Breast epithelium (tissue), 4 donors: Measurements from ENCODE around the gene HDAC4. TPM values are rescaled to one million over a fixed set of nuclear protein-coding genes. Genes with fewer than 3 reads are reported as not detected.

Experiments used
- DNase-seq, 2 donors: peaks; one replicate each; pipeline ENCODE4 v3.0.0-alpha.2; 2019; ENCODE audit warnings: low spot score in 2 of 2
- H3K27ac ChIP-seq, 2 donors: fragments of 200-600 bp; sonication (generic) in 1 of 2; one replicate each; pipeline ENCODE4 v1.5.1; 2016 to 2019; ENCODE audit warnings: mild to moderate bottlenecking in 1 of 2
- H3K27me3 ChIP-seq, 2 donors: fragments of 200-600 bp; sonication (generic) in 1 of 2; one replicate each; pipeline versions ENCODE4 v1.5.1 to v1.6.0; 2017 to 2019; ENCODE audit warnings: control low read depth in 1 of 2, mild to moderate bottlenecking in 1 of 2
- H3K36me3 ChIP-seq: fragments of 200-600 bp; one replicate; pipeline ENCODE4 v1.5.1; 2019
- H3K4me1 ChIP-seq, 2 donors: fragments of 200-600 bp; sonication (generic); one replicate each; pipeline ENCODE4 v1.5.1; 2016 to 2019; ENCODE audit warnings: control low read depth in 1 of 2
- H3K4me3 ChIP-seq, 3 donors: fragments of 200-600 bp; sonication (generic); 1 replicate in 2 of 3; 2 replicates in 1 of 3; pipeline ENCODE4 v1.5.1; 2016 to 2019; ENCODE audit warnings: mild to moderate bottlenecking in 3 of 3, moderate library complexity in 2 of 3
- H3K9me3 ChIP-seq, 2 donors: fragments of 200-600 bp; sonication (generic) in 1 of 2; one replicate each; pipeline ENCODE4 v1.5.1; 2016 to 2019; ENCODE audit warnings: control low read depth in 1 of 2
- CTCF ChIP-seq, 3 donors: fragments of 450-650 bp; IDR thresholded peaks; one replicate each; pipeline ENCODE4 v1.5.1; 2016 to 2017; ENCODE audit warnings: antibody characterized with exemption in 3 of 3, mild to moderate bottlenecking in 3 of 3, moderate library complexity in 3 of 3
- POLR2A ChIP-seq: fragments of 450-650 bp; IDR thresholded peaks from one replicate; pipeline ENCODE4 v1.6.1; 2016; ENCODE audit warnings: antibody characterized with exemption, mild to moderate bottlenecking, moderate library complexity
- POLR2AphosphoS5 ChIP-seq, 3 donors: sonication (generic); formaldehyde crosslinking; IDR thresholded peaks; one replicate each; pipeline ENCODE4 v1.6.1; 2017; ENCODE audit warnings: antibody characterized with exemption in 3 of 3
- intact Hi-C: fragments of 100-400 bp; cut with DNase I; formaldehyde crosslinking; loops from one replicate; pipeline ENCODE4 v1.15.1; 2023; ENCODE audit warnings: low total_unique reads
- total RNA-seq, 3 donors: library from RNA; depleted of rRNA; stranded (reverse); fragments of >200 nt; gene quantifications; one replicate each; pipeline ENCODE4 v1.1.0, GENCODE V29; 2016

Gene HDAC4
- total RNA-seq, 3 donors from 2014 or later, result 20.3 to 36.0 (median 32.8) TPM

- Histone ChIP-seq H3K4me3 (no peak overlapping the region), H3K27ac (no peak overlapping the region), H3K36me3 (no peaks in the 10 kb centered on the region), H3K27me3 (no peaks in the 10 kb centered on the region), H3K9me3 (no peaks in the 10 kb centered on the region), H3K4me1 (no peaks in the 10 kb centered on the region)
- intact Hi-C loops, result no loop called here
- peak in 1 of 2 donors; percentile 27 for DNase-seq
- TF ChIP-seq POLR2A (no peak), CTCF (IDR thresholded peaks at IDR 0.05) (no peak), POLR2AphosphoS5 (IDR thresholded peaks at IDR 0.05) (no peak)
Measured at GRCh38 chr2:239149501-239149900, 251.3 kb downstream of the HDAC4 start.

GRCh38 chr2:239148495-239149200 is 252.2 kb downstream of the HDAC4 start:
- DNase-seq, result peak in 1 of 2 donors; percentile 30
- Histone ChIP-seq H3K4me3 (no peak overlapping the region), H3K9me3 (no peaks in the 10 kb centered on the region), H3K27me3 (no peaks in the 10 kb centered on the region), H3K4me1 (no peaks in the 10 kb centered on the region), H3K27ac (no peak overlapping the region), H3K36me3 (no peaks in the 10 kb centered on the region)
- intact Hi-C loops, result no loop called here
- TF ChIP-seq POLR2A (no peak), POLR2AphosphoS5 (IDR thresholded peaks at IDR 0.05) (no peak), CTCF (IDR thresholded peaks at IDR 0.05) (no peak)

- Histone ChIP-seq H3K27ac (no peak overlapping the region), H3K4me3 (no peak overlapping the region), H3K4me1 (no peaks in the 10 kb centered on the region), H3K36me3 (no peaks in the 10 kb centered on the region), H3K27me3 (no peaks in the 10 kb centered on the region), H3K9me3 (no peaks in the 10 kb centered on the region)
- TF ChIP-seq POLR2A (no peak), POLR2AphosphoS5 (IDR thresholded peaks at IDR 0.05) (no peak), CTCF (IDR thresholded peaks at IDR 0.05) (no peak)
- intact Hi-C loops, result no loop called here
- DNase-seq, result no peak
Measured at GRCh38 chr2:239147376-239147775, 253.4 kb downstream of the HDAC4 start.

GRCh38 chr2:239146741-239147181 is 254.1 kb downstream of the HDAC4 start:
- H3K36me3 ChIP-seq, result no peaks in the 10 kb centered on the region
- H3K9me3 ChIP-seq, result no peaks in the 10 kb centered on the region
- TF ChIP-seq POLR2A (no peak), CTCF (IDR thresholded peaks at IDR 0.05) (no peak), POLR2AphosphoS5 (IDR thresholded peaks at IDR 0.05) (no peak)
- H3K4me3 ChIP-seq, result no peak overlapping the region
- no peaks in the 10 kb centered on the region for H3K27me3 ChIP-seq
- no peak for DNase-seq
- no peak overlapping the region for H3K27ac ChIP-seq
- intact Hi-C loops, result no loop called here
- H3K4me1 ChIP-seq, result no peaks in the 10 kb centered on the region

GRCh38 chr2:239146011-239146641 is 254.7 kb downstream of the HDAC4 start:
- DNase-seq, result no peak
- Histone ChIP-seq H3K4me1 (no peaks in the 10 kb centered on the region), H3K27me3 (no peaks in the 10 kb centered on the region), H3K27ac (no peak overlapping the region), H3K4me3 (no peak overlapping the region), H3K36me3 (no peaks in the 10 kb centered on the region), H3K9me3 (no peaks in the 10 kb centered on the region)
- intact Hi-C loops, result no loop called here
- TF ChIP-seq CTCF (IDR thresholded peaks at IDR 0.05) (no peak), POLR2AphosphoS5 (IDR thresholded peaks at IDR 0.05) (no peak), POLR2A (no peak)
